ENCODE results near the gene RPGRIP1L. TPM values are rescaled to one million over a fixed set of nuclear protein-coding genes. Genes with fewer than 3 reads are reported as not detected.

Gene RPGRIP1L
- total and polyA plus RNA-seq, 12 donors, result 2.6 to 11.6 (median 6.6) TPM

GRCh38 chr16:53664724-53665345, 38.8 kb downstream of the RPGRIP1L start:
- DNase-seq, result no peak
- H3K36me3 ChIP-seq (replicated peaks in 1 of 2), result no peaks in the 10 kb centered on the region
- no peaks in the 10 kb centered on the region for H3K9me3 ChIP-seq (replicated peaks in 1 of 3)
- H3K27me3 ChIP-seq, result no peaks in the 10 kb centered on the region
- TF ChIP-seq CTCF (IDR thresholded peaks at IDR 0.05) (no peak), POLR2A (IDR thresholded peaks at IDR 0.05) (no peak)
- no peaks in the 10 kb centered on the region for H3K4me1 ChIP-seq (replicated peaks in 1 of 2)
- intact Hi-C loops (cut with DNase I), result no loop called here
- 75 to 83% (median 76%) methylated on average over 7 of the region's 7 CpGs for WGBS, 4 donors
- no peak overlapping the region for H3K4me3 ChIP-seq
- H3K27ac ChIP-seq, result no peak overlapping the region

GRCh38 chr16:53662072-53662471, 41.6 kb downstream of the RPGRIP1L start:
- 93 to 100% (median 95%) methylated on average over 1 of the region's 1 CpG for WGBS, 4 donors
- H3K4me3 ChIP-seq, result no peak overlapping the region

GRCh38 chr16:53654946-53655345, 48.7 kb downstream of the RPGRIP1L start:
- Histone ChIP-seq H3K9me3 (replicated peaks in 1 of 3) (no peaks in the 10 kb centered on the region), H3K4me3 (no peak overlapping the region), H3K27ac (no peak overlapping the region), H3K27me3 (no peaks in the 10 kb centered on the region), H3K36me3 (replicated peaks in 1 of 2) (no peaks in the 10 kb centered on the region), H3K4me1 (replicated peaks in 1 of 2) (no peaks in the 10 kb centered on the region)
- TF ChIP-seq CTCF (IDR thresholded peaks at IDR 0.05) (no peak), POLR2A (IDR thresholded peaks at IDR 0.05) (no peak)
- WGBS, 4 donors, result 96 to 99% (median 98%) methylated on average over 2 of the region's 2 CpGs
- no peak for DNase-seq
- intact Hi-C loops (cut with DNase I), result no loop called here

More at GRCh38 chr16:53662072-53662471, 41.6 kb downstream of the RPGRIP1L start:
- no peaks in the 10 kb centered on the region for H3K4me1 ChIP-seq (replicated peaks in 1 of 2)
- intact Hi-C loops (cut with DNase I), result no loop called here
- TF ChIP-seq CTCF (IDR thresholded peaks at IDR 0.05), result no peak
- no peak for TF ChIP-seq POLR2A (IDR thresholded peaks at IDR 0.05)
- no peak for DNase-seq
- H3K27ac ChIP-seq, result no peak overlapping the region
- H3K36me3 ChIP-seq (replicated peaks in 1 of 2), result no peaks in the 10 kb centered on the region
- H3K9me3 ChIP-seq (replicated peaks in 1 of 3), result no peaks in the 10 kb centered on the region
- H3K27me3 ChIP-seq, result no peaks in the 10 kb centered on the region

GRCh38 chr16:53651357-53651756, 52.3 kb downstream of the RPGRIP1L start:
- WGBS, 4 donors, result 79 to 95% (median 92%) methylated on average over 2 of the region's 2 CpGs
- Histone ChIP-seq H3K27me3 (no peaks in the 10 kb centered on the region), H3K4me3 (no peak overlapping the region), H3K36me3 (replicated peaks in 1 of 2) (no peaks in the 10 kb centered on the region), H3K9me3 (replicated peaks in 1 of 3) (no peaks in the 10 kb centered on the region), H3K27ac (no peak overlapping the region), H3K4me1 (replicated peaks in 1 of 2) (no peaks in the 10 kb centered on the region)
- TF ChIP-seq CTCF (IDR thresholded peaks at IDR 0.05), result no peak
- no peak for TF ChIP-seq POLR2A (IDR thresholded peaks at IDR 0.05)
- intact Hi-C loops (cut with DNase I), result no loop called here
- no peak for DNase-seq

All from adrenal gland (tissue), 12 donors.